ENCODE measurements around the gene FARS2. TPM values are rescaled to one million over a fixed set of nuclear protein-coding genes. Genes with fewer than 3 reads are reported as not detected.

FARS2 gene
- total RNA-seq, 2 experiments from 2014 or later, result 16.7 to 20.2 TPM

DNA sequence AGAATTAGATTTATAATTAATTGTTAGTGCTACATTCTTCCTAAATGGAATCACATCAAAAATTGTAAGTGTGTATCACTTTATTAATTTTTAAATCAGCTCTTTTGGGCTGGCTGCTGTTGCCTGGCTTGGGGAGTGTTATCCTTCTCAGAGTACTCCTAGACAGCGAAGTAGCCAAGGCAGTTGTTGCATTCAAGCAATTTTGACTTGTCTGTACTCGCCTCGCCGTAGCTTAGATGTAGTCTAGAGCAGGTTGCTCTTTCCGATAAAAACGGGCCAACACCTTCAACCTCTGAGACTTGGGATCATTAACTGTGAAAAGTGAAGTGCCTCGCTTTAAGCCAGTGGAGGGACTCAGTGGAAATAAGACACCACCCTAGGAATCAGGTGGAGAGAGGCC is 151.3 kb downstream of the FARS2 start:
- DNase-seq, result no peak
- Mint-ChIP-seq H3K4me3 (no peak overlapping the region), H3K36me3 (ENCODE audit: low read depth) (peaks cover 8% of the 10 kb centered on the region), H3K27ac (no peak overlapping the region), H3K27me3 (ENCODE audit: low read depth) (no peaks in the 10 kb centered on the region), H3K9me3 (ENCODE audit: insufficient read depth) (no peaks in the 10 kb centered on the region), H3K4me1 (ENCODE audit: low read depth) (no peaks in the 10 kb centered on the region)
- ChIA-PET CTCF (interaction anchor here (1.0 kb wide), 1 partner anchor 200 kb away, joined by 3 read pairs; no protein-coding TSS in a partner anchor), POLR2A (no interaction called here)
- ATAC-seq, result no peak

GRCh38 chr6:5416250-5416649 is 154.9 kb downstream of the FARS2 start:
- Mint-ChIP-seq H3K36me3 (ENCODE audit: low read depth) (peaks cover 5% of the 10 kb centered on the region), H3K4me1 (ENCODE audit: low read depth) (no peaks in the 10 kb centered on the region), H3K4me3 (no peak overlapping the region), H3K27me3 (ENCODE audit: low read depth) (no peaks in the 10 kb centered on the region), H3K27ac (no peak overlapping the region), H3K9me3 (ENCODE audit: insufficient read depth) (no peaks in the 10 kb centered on the region)
- ATAC-seq (no peak), DNase-seq (no peak)
- ChIA-PET CTCF (no interaction called here), POLR2A (no interaction called here)

DNA sequence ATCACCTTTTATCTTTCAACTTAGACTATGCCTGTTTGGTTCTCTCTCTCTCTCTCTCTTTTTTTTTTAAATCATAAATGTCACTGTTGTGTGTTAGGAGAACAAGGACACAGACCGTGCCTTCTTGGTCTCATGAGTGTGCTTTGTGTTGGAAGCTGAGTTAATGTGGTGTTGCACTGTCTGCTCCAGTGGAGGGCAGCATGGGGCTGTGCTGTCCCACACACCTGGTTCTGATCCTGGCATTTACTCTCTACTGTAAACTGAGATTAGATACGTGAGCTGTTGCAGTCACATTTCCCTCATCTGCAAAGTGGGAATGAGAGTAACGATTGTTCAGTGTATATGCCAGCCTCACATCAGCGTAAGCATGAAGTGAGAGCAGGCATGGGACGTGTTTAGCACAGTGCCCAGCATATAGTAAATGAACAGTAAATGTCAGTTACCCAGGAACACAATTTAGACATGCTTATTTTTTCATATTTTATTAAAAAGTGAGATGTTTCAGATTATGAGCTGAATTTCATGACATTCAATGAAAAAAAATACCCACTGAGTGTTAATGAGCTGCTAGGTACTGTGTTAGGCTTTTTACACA is 161.1 kb downstream of the FARS2 start:
- ChIA-PET POLR2A (no interaction called here), CTCF (interaction anchor here (0.7 to 1.2 kb wide), 3 partner anchors 63 to 1130 kb away, joined by 3 read pairs; no protein-coding TSS in a partner anchor)
- peak; percentile 32 for DNase-seq
- Mint-ChIP-seq H3K27me3 (ENCODE audit: low read depth) (no peaks in the 10 kb centered on the region), H3K4me3 (no peak overlapping the region), H3K36me3 (ENCODE audit: low read depth) (peaks cover 2% of the 10 kb centered on the region), H3K9me3 (ENCODE audit: insufficient read depth) (no peaks in the 10 kb centered on the region), H3K4me1 (ENCODE audit: low read depth) (peaks cover 5% of the 10 kb centered on the region), H3K27ac (no peak overlapping the region)
- peak; percentile 30 for ATAC-seq

DNA sequence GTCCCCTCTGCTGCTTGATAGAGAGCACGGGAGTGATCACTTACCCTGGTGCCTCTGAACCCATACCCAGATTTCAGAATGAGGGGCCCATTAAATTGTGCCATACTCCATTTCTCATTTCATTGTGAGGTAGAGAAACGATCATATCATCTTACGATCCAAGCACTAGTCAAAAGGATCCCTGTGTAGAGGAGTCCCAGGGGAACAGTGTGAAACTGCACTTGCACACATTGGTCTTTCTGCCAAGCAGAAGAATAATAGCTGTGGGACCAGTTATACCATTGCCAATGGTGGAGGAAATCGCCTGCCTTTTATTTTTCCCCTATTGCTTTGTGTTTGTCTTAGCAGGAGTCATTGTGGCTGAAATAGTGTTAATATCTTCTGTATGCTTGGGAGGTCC is 161.9 kb downstream of the FARS2 start:
- ChIA-PET POLR2A (no interaction called here), CTCF (interaction anchor here (1.2 kb wide), 1 partner anchor 62 kb away, joined by 3 read pairs; no protein-coding TSS in a partner anchor)
- H3K4me3 Mint-ChIP-seq, result no peak overlapping the region
- H3K4me1 Mint-ChIP-seq (ENCODE audit: low read depth), result peaks cover 10% of the 10 kb centered on the region
- no peak overlapping the region for H3K27ac Mint-ChIP-seq
- no peaks in the 10 kb centered on the region for H3K27me3 Mint-ChIP-seq (ENCODE audit: low read depth)
- no peak for ATAC-seq
- H3K36me3 Mint-ChIP-seq (ENCODE audit: low read depth), result peaks cover 2% of the 10 kb centered on the region
- no peak for DNase-seq
- H3K9me3 Mint-ChIP-seq (ENCODE audit: insufficient read depth), result no peaks in the 10 kb centered on the region

- peaks cover 10% of the 10 kb centered on the region for H3K4me1 Mint-ChIP-seq (ENCODE audit: low read depth)
- ChIA-PET POLR2A (no interaction called here), CTCF (no interaction called here)
- no peaks in the 10 kb centered on the region for H3K9me3 Mint-ChIP-seq (ENCODE audit: insufficient read depth)
- no peaks in the 10 kb centered on the region for H3K27me3 Mint-ChIP-seq (ENCODE audit: low read depth)
- peaks cover 2% of the 10 kb centered on the region for H3K36me3 Mint-ChIP-seq (ENCODE audit: low read depth)
- no peak overlapping the region for H3K4me3 Mint-ChIP-seq
- ATAC-seq (no peak), DNase-seq (no peak)
- H3K27ac Mint-ChIP-seq, result no peak overlapping the region
Observed at GRCh38 chr6:5424726-5425125, 163.4 kb downstream of the FARS2 start.

- ChIA-PET CTCF (no interaction called here), POLR2A (no interaction called here)
- Mint-ChIP-seq H3K27ac (no peak overlapping the region), H3K4me3 (no peak overlapping the region), H3K4me1 (ENCODE audit: low read depth) (peaks cover 10% of the 10 kb centered on the region), H3K36me3 (ENCODE audit: low read depth) (no peaks in the 10 kb centered on the region), H3K27me3 (ENCODE audit: low read depth) (no peaks in the 10 kb centered on the region), H3K9me3 (ENCODE audit: insufficient read depth) (no peaks in the 10 kb centered on the region)
- ATAC-seq (no peak), DNase-seq (no peak)
Observed at GRCh38 chr6:5425267-5425666, 164.0 kb downstream of the FARS2 start.

DNA sequence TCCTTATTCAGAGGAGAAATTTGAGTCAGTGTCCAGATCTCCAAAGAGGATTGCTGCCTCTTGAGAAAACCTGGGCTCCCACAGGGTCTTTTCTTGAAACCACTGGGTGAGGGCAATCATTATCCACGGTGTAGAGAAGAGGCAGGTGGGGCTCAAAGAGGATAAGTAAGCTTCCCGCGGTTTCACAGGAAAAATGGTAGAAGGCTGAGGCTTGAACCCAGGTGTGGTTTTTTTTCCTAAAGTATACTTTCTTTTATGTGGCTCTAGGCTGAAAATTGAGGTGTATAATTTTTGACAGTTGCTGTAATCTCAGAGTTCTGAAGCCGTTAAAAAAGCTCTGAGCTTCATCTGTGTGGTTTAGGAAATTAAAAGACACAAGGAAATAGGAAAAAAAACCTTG is 164.5 kb downstream of the FARS2 start:
- DNase-seq (no peak), ATAC-seq (no peak)
- no peaks in the 10 kb centered on the region for H3K9me3 Mint-ChIP-seq (ENCODE audit: insufficient read depth)
- no peak overlapping the region for H3K4me3 Mint-ChIP-seq
- H3K4me1 Mint-ChIP-seq (ENCODE audit: low read depth), result peaks cover 10% of the 10 kb centered on the region
- H3K27ac Mint-ChIP-seq, result no peak overlapping the region
- CTCF ChIA-PET, result no interaction called here
- no peaks in the 10 kb centered on the region for H3K36me3 Mint-ChIP-seq (ENCODE audit: low read depth)
- POLR2A ChIA-PET, result no interaction called here
- no peaks in the 10 kb centered on the region for H3K27me3 Mint-ChIP-seq (ENCODE audit: low read depth)

DNA sequence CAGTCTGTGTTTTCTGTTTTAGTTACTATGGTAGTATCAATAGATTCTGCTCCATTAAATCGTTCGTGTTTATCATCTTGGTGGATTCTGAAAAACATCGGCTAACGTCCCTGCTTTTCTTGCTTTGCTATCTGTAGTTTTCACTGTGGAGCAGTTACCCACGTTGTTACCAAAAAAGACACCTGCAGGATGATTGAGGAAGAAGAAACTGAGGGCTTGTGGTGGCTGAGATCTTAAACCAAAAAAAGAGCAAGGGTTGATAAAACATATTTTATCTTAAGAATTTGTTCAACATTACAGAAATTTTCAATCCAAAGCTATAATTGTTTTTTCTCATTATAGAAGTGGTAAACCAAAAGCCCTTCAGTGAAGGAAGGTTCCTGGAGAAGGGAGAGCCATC is 166.3 kb downstream of the FARS2 start:
- peaks cover 10% of the 10 kb centered on the region for H3K4me1 Mint-ChIP-seq (ENCODE audit: low read depth)
- POLR2A ChIA-PET, result no interaction called here
- no peak for DNase-seq

DNA sequence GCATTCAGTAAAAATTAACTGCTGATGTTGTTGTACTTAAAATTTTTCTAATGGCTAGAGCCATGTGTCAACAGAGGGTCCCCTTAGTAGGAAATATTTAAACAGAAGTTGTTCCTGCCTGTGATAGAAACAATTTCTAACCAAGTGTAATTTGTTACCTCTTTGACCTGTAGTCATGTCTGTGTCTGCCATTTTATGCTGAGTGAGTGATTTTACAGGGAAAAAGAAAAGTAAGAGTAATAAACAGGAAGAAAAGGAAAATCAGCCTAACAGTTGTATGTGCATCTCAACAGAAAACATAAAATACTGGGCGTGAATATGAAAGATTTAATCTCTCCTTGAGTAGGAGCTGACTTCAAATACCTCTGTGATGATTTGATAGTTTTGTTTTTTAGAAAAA is 172.0 kb downstream of the FARS2 start:
- ChIA-PET CTCF (interaction anchor here (0.6 kb wide), 1 partner anchor 215 kb away, joined by 3 read pairs; no protein-coding TSS in a partner anchor), POLR2A (interaction anchor here (0.7 kb wide), 1 partner anchor 20 kb away, joined by 3 read pairs; no protein-coding TSS in a partner anchor)
- no peak for DNase-seq
- Mint-ChIP-seq H3K4me3 (no peak overlapping the region), H3K36me3 (ENCODE audit: low read depth) (peaks cover 13% of the 10 kb centered on the region), H3K9me3 (ENCODE audit: insufficient read depth) (peaks cover 6% of the 10 kb centered on the region), H3K4me1 (ENCODE audit: low read depth) (no peaks in the 10 kb centered on the region), H3K27ac (no peak overlapping the region), H3K27me3 (ENCODE audit: low read depth) (no peaks in the 10 kb centered on the region)
- no peak for ATAC-seq

More for the DNA sequence above, 166.3 kb downstream of the FARS2 start:
- Mint-ChIP-seq H3K27me3 (ENCODE audit: low read depth) (no peaks in the 10 kb centered on the region), H3K9me3 (ENCODE audit: insufficient read depth) (no peaks in the 10 kb centered on the region), H3K4me3 (no peak overlapping the region), H3K36me3 (ENCODE audit: low read depth) (peaks cover 4% of the 10 kb centered on the region), H3K27ac (no peak overlapping the region)
- CTCF ChIA-PET, result no interaction called here
- ATAC-seq, result no peak

DNA sequence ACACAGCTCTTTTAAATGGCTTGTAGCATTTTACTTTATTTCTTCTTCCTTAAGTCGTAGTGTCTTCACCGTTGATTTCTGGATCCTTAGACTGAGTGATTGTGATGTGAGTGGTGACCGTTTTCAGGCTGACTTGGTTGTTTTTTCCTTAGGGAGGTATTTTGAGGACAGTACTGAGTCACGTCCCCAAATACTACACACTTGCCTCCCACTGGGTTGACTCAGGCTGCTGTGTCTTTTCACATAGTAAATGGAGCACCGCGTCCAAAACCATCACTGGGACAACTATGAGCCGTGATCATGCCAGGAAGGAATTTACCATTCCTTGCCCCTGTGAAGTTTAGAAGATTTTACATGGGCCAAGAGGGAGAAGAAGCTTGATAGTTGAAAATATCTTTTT is 174.1 kb downstream of the FARS2 start:
- ChIA-PET POLR2A (no interaction called here), CTCF (no interaction called here)
- Mint-ChIP-seq H3K4me1 (ENCODE audit: low read depth) (no peaks in the 10 kb centered on the region), H3K36me3 (ENCODE audit: low read depth) (peaks cover 15% of the 10 kb centered on the region), H3K27ac (no peak overlapping the region), H3K4me3 (no peak overlapping the region), H3K9me3 (ENCODE audit: insufficient read depth) (peaks cover 6% of the 10 kb centered on the region), H3K27me3 (ENCODE audit: low read depth) (no peaks in the 10 kb centered on the region)
- ATAC-seq (no peak), DNase-seq (no peak)

GRCh38 chr6:5438922-5439584 is 177.7 kb downstream of the FARS2 start:
- Mint-ChIP-seq H3K4me3 (no peak overlapping the region), H3K27ac (no peak overlapping the region), H3K4me1 (ENCODE audit: low read depth) (no peaks in the 10 kb centered on the region), H3K36me3 (ENCODE audit: low read depth) (peaks cover 9% of the 10 kb centered on the region), H3K27me3 (ENCODE audit: low read depth) (no peaks in the 10 kb centered on the region), H3K9me3 (ENCODE audit: insufficient read depth) (peaks cover 6% of the 10 kb centered on the region)
- ChIA-PET CTCF (no interaction called here), POLR2A (no interaction called here)
- ATAC-seq (no peak), DNase-seq (no peak)

GRCh38 chr6:5439749-5440148 is 178.4 kb downstream of the FARS2 start:
- POLR2A ChIA-PET, result no interaction called here
- Mint-ChIP-seq H3K27me3 (ENCODE audit: low read depth) (no peaks in the 10 kb centered on the region), H3K36me3 (ENCODE audit: low read depth) (peaks cover 9% of the 10 kb centered on the region), H3K9me3 (ENCODE audit: insufficient read depth) (peaks cover 6% of the 10 kb centered on the region), H3K4me1 (ENCODE audit: low read depth) (no peaks in the 10 kb centered on the region), H3K4me3 (no peak overlapping the region), H3K27ac (no peak overlapping the region)
- ATAC-seq, result no peak
- CTCF ChIA-PET, result no interaction called here
- no peak for DNase-seq

- DNase-seq, result no peak
- no peaks in the 10 kb centered on the region for H3K4me1 Mint-ChIP-seq (ENCODE audit: low read depth)
- H3K9me3 Mint-ChIP-seq (ENCODE audit: insufficient read depth), result peaks cover 5% of the 10 kb centered on the region
- H3K36me3 Mint-ChIP-seq (ENCODE audit: low read depth), result peaks cover 5% of the 10 kb centered on the region
- ChIA-PET POLR2A (no interaction called here), CTCF (no interaction called here)
- H3K27ac Mint-ChIP-seq, result no peak overlapping the region
- no peak for ATAC-seq
- no peak overlapping the region for H3K4me3 Mint-ChIP-seq
- H3K27me3 Mint-ChIP-seq (ENCODE audit: low read depth), result no peaks in the 10 kb centered on the region
Observed at GRCh38 chr6:5442319-5442718, 181.0 kb downstream of the FARS2 start.
